Body of pancreas (tissue), 4 donors: ENCODE data around the gene NINL. TPM values are rescaled to one million over a fixed set of nuclear protein-coding genes. Genes with fewer than 3 reads are reported as not detected.

Experiments used
- ATAC-seq: fragments of 150-250 bp; one replicate; pipeline ENCODE4 v1.9.1; 2016
- DNase-seq, 4 donors: peaks; one replicate each; pipeline ENCODE4 v3.0.0-alpha.2; 2019
- H3K27ac ChIP-seq, 4 donors: fragments of 200-600 bp; sonication (generic); 1 replicate in 3 of 4; 2 replicates in 1 of 4; pipeline versions ENCODE4 v1.5.1 to v1.6.1; 2016 to 2019; ENCODE audit warnings: mild to moderate bottlenecking in 1 of 4, mixed read lengths in 1 of 4, moderate library complexity in 1 of 4
- H3K27me3 ChIP-seq, 2 donors: fragments of 200-600 bp; sonication (generic); one replicate each; pipeline ENCODE4 v1.6.0; 2016; ENCODE audit warnings: mild to moderate bottlenecking in 1 of 2
- H3K36me3 ChIP-seq, 2 donors: fragments of 200-600 bp; sonication (generic); replicated peaks in 1 of 2; 2 replicates each; pipeline ENCODE4 v1.5.1; 2016; ENCODE audit warnings: low read depth in 2 of 2; ENCODE audit not compliant: insufficient read depth in 1 of 2
- H3K4me1 ChIP-seq: fragments of 200-600 bp; sonication (generic); one replicate; pipeline ENCODE4 v1.6.0; 2016
- H3K4me3 ChIP-seq, 2 donors: fragments of 200-600 bp; sonication (generic); 1 replicate in 1 of 2; 2 replicates in 1 of 2; pipeline ENCODE4 v1.5.1; 2016 to 2019
- H3K9me3 ChIP-seq, 3 donors: fragments of 200-600 bp; sonication (generic); 1 replicate in 2 of 3; 2 replicates in 1 of 3; pipeline ENCODE4 v1.5.1; 2016
- POLR2A ChIP-seq, 3 donors: fragments of 450-650 bp; IDR thresholded peaks; one replicate each; pipeline ENCODE4 v1.6.1; 2016; ENCODE audit warnings: antibody characterized with exemption in 3 of 3, mild to moderate bottlenecking in 2 of 3
- WGBS, 2 donors: methylation state at CpG; one replicate each; pipeline ENCODE4 v1.1.5; 2017; 5-methylcytosine and 5-hydroxymethylcytosine counted together
- intact Hi-C: fragments of 100-400 bp; cut with DNase I; formaldehyde crosslinking; loops from one replicate; pipeline ENCODE4 v1.15.1; 2023
- total RNA-seq, 2 donors: library from RNA; depleted of rRNA; stranded (reverse); fragments of >200 nt; gene quantifications; one replicate each; pipeline ENCODE4 v1.1.0, GENCODE V29; 2016
- TF ChIP-seq, protein P1 (sequence below), 7 experiments: fragments of 450-650 bp in 4 of 7; fragments of 200-600 bp in 3 of 7; sonication (generic) in 3 of 7; IDR thresholded peaks; one replicate each; pipeline ENCODE4 v1.5.1; 2016 to 2019; ENCODE audit warnings: antibody characterized with exemption in 7 of 7

NINL gene
- total RNA-seq, 2 donors from 2014 or later = 6.7 to 34.9 TPM

DNA sequence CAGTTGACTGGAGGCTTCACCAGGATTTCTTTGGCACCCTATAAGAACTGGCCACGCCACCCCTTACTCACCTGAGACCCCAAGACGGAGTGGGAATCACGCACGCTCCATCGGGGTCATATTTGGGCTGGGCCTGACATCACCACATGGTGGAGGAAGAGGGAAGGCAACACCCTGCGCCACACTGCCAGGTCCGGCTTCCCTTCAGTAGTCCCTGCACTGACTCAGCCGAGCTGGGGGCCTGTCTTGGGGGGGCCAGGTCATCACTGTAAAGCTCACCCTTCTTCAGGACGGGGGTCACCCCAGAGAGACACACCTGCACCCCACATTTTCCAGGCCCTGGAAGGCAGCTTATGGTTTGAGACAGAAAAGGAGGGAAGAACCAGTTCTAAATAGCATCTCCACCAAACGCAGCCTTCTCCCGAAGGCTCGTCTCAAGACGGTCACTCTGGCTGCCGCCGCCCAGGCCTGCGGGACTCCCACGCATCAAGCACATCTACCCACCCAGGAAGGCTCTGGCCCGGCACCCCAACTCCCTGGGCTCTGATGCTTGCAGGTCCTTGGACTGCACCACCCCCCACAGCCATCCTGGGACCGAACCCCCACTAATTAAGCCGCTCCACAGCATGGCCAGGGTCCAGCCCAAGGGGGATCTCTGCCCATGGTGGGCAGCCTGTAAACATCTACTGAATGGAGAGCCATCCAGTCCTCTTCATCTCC is 126.1 kb downstream of the NINL start:
- H3K9me3 ChIP-seq = no peaks in the 10 kb centered on the region

DNA sequence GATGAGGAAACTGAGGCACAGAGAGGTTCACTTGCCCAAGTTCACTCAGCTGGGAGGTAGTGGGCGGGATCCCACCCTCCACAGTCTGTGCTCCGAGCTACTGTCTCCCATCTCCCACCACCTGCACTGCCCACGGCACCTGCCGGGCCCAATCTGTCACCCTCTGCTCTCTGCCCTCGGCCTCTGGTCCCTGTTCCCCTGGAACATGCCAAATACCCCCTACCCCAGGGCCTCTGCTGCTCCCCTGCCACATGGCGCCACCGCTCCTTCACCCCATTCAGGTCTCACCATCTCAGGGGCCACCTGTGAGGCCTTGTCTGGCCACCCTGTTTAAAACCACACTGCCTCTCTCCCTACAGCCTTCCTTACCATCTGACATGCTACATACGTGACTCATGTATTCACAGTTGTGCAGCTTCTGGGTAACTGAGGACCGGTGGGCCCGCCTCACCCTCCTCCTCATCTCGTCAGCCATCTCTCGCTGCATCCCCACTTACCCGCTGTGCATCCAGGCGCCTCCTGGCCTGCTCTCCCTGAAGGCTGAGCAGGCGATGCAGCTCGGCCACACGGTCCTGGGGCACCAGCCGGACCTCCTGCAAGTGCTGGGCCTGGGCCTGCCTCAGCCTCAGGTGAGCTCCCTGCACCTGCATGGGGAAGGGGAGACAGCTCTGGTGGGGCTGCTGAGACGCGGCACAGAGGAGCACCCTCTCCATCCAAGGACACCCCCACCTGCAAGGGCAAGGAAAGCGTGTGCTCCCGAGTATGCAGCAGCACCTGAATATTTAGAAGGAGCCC is 127.2 kb downstream of the NINL start:
- 92 to 95% methylated on average over 19 to 20 of the region's 22 CpGs for WGBS, 2 donors
- Histone ChIP-seq H3K27me3 (no peaks in the 10 kb centered on the region), H3K4me1 (no peaks in the 10 kb centered on the region), H3K9me3 (no peaks in the 10 kb centered on the region), H3K4me3 (no peak overlapping the region), H3K36me3 (no peaks in the 10 kb centered on the region), H3K27ac (no peak overlapping the region)
- intact Hi-C loops = no loop called here
- no peak for ATAC-seq
- no peak for DNase-seq
- TF ChIP-seq, protein P1, sequence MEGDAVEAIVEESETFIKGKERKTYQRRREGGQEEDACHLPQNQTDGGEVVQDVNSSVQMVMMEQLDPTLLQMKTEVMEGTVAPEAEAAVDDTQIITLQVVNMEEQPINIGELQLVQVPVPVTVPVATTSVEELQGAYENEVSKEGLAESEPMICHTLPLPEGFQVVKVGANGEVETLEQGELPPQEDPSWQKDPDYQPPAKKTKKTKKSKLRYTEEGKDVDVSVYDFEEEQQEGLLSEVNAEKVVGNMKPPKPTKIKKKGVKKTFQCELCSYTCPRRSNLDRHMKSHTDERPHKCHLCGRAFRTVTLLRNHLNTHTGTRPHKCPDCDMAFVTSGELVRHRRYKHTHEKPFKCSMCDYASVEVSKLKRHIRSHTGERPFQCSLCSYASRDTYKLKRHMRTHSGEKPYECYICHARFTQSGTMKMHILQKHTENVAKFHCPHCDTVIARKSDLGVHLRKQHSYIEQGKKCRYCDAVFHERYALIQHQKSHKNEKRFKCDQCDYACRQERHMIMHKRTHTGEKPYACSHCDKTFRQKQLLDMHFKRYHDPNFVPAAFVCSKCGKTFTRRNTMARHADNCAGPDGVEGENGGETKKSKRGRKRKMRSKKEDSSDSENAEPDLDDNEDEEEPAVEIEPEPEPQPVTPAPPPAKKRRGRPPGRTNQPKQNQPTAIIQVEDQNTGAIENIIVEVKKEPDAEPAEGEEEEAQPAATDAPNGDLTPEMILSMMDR (IDR thresholded peaks at IDR 0.05) = no peak
- TF ChIP-seq POLR2A (IDR thresholded peaks at IDR 0.05) = no peak

More for the DNA sequence above, 126.1 kb downstream of the NINL start:
- Histone ChIP-seq H3K4me1 (no peaks in the 10 kb centered on the region), H3K4me3 (no peak overlapping the region), H3K36me3 (no peaks in the 10 kb centered on the region), H3K27ac (no peak overlapping the region), H3K27me3 (no peaks in the 10 kb centered on the region)
- ATAC-seq (no peak), DNase-seq (no peak)
- 76 to 85% methylated on average over 14 to 20 of the region's 20 CpGs for WGBS, 2 donors
- TF ChIP-seq, protein P1 (IDR thresholded peaks at IDR 0.05) = no peak
- TF ChIP-seq POLR2A (IDR thresholded peaks at IDR 0.05) = no peak
- intact Hi-C loops = no loop called here

DNA sequence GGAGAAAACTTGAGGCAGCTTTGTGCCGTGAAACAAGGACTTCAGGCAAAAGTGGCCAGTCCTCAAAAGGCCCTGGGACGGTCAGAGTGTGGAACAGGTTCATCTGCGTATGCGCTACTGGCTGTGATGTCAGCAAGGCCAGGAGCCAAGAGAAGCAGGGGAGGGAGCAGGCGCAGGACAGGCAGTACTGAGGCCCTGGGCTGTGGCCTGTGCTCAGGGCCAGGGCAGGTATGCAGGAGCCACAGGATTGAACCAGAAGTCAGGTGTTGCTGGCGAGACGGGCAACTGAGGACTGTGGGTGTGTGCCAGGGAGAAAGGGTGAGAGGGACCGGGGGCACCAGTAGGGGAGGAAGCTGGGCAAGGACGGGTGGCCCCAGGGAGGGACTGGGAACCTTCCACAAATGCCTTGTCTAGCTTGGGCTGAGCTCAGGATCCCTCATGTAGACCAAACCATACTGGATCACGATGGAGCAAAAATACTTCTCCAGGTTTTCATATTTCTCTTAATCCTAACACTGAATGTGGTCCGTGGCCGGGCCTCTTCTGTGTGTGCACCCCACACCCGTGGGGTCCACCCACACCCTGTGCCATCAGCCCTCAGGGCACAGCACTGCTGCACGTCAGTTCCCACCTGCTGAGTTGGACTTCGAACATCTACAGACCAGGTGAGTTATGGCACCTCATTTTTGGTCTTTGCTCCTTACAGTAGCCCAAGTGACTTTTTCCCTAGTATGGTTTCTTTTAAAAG is 131.0 kb downstream of the NINL start:
- H3K36me3 ChIP-seq = no peaks in the 10 kb centered on the region
- H3K27ac ChIP-seq = no peak overlapping the region
- no peak for ATAC-seq
- no peaks in the 10 kb centered on the region for H3K27me3 ChIP-seq
- 87 to 89% methylated on average over 15 of the region's 15 CpGs for WGBS, 2 donors
- intact Hi-C loops = no loop called here
- H3K9me3 ChIP-seq = no peaks in the 10 kb centered on the region
- no peak overlapping the region for H3K4me3 ChIP-seq
- DNase-seq = no peak
- no peak for TF ChIP-seq POLR2A (IDR thresholded peaks at IDR 0.05)
- TF ChIP-seq, protein P1 (IDR thresholded peaks at IDR 0.05) = no peak
- no peaks in the 10 kb centered on the region for H3K4me1 ChIP-seq

DNA sequence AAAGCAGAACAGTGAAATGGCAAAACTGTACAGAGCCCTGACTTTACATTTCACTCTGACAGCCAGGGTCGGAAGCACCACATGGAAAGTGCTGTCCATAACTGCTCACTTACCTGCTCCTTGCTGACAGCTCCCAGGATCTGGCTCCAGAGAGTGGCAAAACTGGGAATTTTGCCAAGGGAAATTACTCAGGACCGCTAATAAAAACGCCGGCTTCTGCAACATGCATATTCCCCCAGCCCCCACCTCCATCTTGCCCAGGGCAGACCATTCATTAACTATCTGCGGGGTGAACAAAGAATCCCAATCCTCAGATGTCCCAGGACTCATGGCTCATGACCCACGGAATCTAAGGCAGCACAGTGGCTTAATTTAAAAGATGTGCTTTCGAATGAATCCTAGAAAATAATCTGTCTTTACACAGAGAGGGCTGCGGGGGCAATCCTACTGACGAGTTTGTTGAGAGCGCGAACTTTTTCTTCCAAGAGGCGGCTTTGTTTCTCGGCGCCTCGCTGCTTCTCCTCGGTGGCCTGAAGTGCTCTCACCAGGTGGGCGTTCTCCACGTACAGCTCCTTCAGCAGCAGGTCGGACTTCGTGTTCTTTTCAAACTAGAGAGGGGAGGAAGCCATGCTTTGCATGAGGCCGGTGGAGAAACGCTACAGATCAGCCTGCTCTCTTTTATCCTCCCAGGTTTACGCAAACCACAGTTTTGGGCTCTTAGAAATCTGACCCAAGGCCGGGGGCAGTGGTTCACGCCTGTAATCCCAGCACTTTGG is 132.1 kb downstream of the NINL start:
- Histone ChIP-seq H3K36me3 (no peaks in the 10 kb centered on the region), H3K27me3 (no peaks in the 10 kb centered on the region), H3K4me1 (no peaks in the 10 kb centered on the region), H3K9me3 (no peaks in the 10 kb centered on the region), H3K4me3 (no peak overlapping the region), H3K27ac (no peak overlapping the region)
- intact Hi-C loops = no loop called here
- ATAC-seq (no peak), DNase-seq (no peak)
- WGBS, 2 donors = 83 to 90% methylated on average over 25 of the region's 25 CpGs
- no peak for TF ChIP-seq POLR2A (IDR thresholded peaks at IDR 0.05)
- TF ChIP-seq, protein P1 (IDR thresholded peaks at IDR 0.05) = no peak
